GM18526 (cell line): ENCODE data around the gene PPT2.

Experiments
- POLR2A ChIP-seq: IDR thresholded peaks from 3 replicates; pipeline ENCODE4 v1.6.1; 2011; ENCODE audit not compliant: insufficient read length; ENCODE audit errors: extremely low read depth

The PPT2 gene

DNA sequence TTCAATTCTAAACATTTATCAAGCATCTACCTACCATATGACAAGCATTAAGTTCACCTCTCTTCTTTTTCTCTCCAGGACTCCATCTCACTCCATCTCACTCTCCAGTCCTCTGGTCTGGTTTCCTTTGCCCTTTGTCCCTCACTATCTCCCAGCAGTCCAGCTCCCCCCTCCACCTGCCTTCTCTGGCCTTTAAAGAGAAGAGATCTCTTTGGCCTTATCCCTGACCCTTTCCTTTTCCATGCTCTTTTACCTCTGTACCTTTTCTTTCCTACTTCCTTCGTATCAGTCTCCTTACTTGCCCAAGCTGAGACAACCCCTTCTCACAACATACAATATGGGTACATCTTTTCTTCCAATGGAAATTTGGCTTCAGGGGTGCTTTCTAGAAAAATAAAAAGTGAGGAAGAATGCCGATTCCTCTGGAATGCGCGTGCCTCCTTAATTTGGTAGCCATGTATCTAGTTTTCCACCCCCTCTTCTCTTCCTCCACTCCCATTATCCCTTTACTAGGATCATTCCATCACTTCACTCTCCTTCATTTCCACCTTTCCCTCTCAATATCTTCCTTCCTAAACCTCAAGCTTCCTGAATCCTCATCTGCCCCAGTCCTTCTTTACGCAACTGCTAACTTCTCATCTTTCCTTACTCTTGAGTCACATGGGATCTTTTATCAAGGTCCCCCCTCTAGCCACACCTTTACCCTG, 22.7 kb downstream of the PPT2 start:
- TF ChIP-seq POLR2A = no peak

DNA sequence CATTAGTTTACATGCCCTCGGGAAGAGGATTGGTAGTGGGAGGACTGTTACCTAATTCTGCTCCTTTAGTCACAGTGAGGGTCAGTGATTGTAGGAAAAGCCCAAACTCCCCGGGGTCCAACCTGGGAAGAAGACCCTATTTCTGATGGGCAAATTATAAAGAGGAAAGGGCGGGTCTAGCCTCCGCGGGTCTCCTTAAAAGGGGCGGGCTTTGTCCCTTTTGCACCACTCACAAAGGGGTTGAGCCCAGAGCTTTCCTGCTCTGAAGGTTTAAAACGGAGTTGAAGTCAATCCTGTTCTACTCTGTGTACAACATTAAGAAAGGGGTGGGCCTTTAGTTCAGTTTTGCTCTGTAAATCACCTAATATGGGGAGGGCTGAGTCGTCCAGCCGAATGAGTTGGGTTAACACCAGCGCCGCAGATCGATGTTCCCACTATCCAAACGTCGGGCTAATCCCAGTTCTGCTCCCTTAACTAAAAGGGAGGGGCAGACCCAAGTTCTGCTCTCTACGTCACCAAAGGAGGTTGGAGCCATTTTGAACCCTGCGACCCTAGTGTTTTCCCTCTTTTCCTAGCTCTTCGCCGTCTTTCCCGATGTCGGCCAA, 23.3 kb downstream of the PPT2 start:
- TF ChIP-seq POLR2A = no peak

DNA sequence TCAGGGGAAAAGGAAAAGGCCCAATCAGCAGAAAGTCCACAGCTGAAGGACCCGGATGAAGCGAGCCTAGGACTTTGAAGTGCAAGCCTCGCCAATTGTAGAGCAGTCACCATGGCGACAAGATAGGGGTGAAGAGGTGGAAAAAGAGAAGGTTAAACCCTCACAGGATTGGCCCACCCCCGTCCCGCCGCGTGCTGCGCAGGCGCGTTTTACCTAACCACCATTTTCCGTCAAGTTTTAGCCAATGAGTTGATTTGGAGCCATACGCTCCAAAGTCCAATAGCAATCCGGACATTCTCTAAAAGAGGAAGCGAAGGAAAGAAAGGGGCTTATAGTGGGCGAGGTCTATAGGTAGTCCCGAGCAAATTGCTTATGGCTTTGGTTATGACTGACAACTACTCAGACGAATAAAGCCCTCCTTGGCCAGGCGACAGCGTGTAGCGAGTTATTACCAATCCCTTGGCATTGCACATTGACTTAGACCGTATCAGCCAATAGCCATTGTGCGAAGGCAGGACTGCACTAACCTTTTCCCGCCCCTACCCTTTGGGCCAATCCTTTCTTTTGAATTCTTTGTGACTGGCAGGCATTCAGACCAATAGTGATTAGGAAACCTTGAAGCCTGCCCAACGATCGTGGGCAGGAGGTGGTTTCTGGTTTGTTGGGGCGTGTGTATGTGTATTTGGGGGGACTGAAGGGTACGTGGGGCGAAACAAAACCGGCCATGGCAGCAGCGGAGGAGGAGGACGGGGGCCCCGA, 24.0 kb downstream of the PPT2 start, which contains the start of gene RNF5:
RNF5 (plus strand) TSS at position 618 of the 759 bp plus-strand sequence; CDS start at position 725, 107 bp downstream.
- TF ChIP-seq POLR2A = peak; percentile 17

DNA sequence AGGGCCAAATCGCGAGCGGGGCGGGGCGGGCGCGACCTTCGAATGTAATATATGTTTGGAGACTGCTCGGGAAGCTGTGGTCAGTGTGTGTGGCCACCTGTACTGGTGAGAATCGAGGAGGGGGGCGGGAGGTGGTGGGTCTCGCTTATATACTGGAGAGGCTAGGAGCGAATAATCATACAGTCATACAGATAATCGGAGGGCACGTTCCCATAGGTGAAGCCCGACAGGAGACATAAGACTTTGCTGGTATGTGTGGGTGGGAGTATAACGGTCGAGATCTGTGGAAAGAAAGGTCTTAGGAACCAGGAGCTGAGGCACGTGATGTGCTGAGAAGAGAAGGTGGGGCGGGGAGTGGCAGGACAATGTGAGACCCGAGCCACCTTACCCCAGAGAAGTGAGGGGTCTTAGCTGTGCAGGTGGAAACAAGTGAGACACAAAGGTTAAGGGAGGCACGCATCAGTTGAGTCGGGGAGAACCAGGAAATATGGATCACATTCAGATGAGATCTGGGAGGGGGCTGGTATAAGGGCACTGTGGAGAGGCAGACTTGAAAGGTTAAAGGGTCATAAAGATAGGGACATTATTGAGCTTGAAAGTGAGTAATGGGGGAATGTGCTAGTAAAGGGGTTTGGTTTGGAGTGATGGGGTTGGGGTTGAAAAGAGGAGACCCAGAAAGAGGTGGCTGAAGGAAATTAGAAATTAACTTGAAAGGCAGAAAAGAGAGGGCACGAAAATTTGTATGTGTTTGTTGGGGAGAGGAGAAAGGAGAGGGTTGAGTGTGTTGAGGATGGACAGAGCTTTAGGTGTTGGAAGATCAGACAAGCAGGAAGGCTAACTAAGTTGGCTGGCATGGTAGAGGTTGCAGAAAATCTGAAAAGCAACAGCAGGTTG, 24.9 kb downstream of the PPT2 start:
- no peak for TF ChIP-seq POLR2A

DNA sequence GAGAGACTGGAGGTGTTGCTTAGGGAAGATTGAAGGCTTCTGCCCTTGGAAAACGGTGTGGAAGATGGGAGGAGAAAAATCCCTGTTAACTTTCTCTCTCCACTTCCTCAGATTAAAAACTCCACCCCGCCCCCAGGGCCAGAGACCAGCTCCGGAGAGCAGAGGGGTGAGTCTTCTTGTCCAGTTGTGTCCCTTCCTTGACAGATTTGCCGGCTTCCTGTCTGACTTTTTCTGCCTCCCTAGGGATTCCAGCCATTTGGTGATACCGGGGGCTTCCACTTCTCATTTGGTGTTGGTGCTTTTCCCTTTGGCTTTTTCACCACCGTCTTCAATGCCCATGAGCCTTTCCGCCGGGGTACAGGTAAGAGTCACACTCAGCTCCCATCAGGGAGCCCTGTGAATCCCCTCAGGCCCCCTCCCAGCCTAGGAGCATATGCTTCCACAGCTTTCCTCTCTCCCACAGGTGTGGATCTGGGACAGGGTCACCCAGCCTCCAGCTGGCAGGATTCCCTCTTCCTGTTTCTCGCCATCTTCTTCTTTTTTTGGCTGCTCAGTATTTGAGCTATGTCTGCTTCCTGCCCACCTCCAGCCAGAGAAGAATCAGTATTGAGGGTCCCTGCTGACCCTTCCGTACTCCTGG, 25.9 kb downstream of the PPT2 start:
- TF ChIP-seq POLR2A = no peak

DNA sequence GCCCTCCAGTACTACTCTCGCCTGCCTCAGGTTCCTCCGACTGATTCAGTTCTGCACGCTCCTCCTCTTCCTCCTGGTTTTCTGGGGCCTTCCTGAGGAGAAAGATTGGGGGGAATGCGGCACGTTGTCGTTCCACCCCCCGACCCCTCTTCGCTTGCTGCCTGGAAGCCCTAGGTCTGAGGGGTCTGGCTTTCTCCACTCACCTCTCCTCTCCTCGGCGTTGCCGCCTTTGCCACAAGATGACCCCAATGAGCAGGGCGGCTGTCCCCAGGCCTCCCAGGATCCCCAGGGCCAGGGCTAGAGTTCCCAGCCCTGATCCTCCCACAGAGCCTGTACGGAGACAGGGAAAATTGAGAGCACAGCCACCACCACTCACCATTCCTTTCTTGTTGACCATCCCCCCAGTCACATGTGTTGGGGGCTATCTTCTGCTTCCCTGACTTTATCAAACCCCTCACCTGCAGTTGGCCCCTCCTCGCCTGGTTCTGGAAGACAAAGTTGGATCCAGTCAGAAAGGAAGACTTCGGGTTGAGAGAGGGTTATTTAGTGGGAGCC, 27.3 kb downstream of the PPT2 start:
- TF ChIP-seq POLR2A = no peak

DNA sequence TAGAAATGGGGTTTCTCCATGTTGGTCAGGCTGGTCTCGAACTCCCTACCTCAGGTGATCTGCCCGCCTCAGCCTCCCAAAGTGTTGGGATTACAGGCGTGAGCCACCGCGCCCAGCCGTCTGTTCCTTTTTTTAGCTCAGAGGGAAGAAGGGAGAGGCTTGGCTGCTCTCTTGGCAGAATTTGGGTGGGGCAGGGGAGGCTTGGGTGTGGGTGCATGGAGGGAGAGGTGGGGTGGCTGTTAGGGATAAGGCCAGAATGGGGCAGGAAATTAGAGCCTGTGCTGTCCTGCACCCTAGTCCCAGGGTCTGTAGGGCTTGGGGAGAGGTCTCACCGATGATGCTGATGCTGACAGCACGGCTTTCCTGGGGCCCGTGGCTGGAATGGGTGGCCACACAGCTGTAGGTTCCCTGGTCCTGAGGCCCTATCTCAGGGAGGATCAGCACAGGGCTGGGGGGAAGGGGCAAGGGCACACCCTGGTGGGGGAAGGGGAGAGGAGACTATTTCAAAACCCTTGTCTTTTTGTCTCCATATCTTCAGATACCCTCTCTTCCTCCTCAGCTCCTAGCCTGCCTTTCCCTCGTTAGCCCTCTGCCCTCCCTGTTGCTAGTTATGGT, 28.1 kb downstream of the PPT2 start:
- no peak for TF ChIP-seq POLR2A

DNA sequence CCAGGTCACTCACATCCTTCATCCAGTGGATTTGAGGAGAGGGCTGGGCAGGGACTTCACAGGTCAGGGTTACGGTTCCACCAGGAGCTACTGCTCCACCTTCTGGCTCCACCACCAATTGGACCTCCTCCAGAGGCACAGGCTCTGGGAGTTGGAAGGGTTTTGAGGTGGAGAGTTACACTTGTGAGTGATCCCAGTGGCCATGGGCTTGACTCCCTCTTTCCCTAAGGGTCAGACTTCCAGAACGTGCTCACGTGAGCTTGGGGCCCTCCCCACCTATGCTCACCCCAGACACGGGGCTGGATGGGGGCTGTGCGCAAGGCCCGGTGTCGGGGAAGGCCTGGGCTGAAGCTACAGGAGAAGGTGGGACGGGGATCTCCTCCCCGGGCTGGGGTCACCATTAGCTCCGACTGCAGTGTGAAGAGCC, 28.6 kb downstream of the PPT2 start:
- TF ChIP-seq POLR2A = no peak

DNA sequence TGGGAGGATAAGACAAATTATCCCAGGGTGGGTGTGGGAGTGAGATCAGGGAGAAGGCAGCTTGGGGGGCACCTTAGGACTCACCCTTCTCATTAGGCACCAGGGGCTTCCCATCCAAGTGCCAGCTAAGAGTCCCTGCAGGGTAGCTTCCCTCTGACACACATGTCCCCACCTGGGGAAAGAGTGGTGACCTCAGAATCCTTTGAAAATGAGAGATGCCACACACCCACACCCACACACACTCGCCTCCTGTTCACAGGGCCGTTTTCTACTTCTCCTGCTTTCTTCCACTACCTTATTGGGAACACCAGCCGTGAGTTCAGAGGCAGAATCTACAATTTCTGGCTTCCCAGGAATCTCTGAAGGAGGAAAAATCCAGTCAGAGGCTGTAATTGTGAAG, 29.1 kb downstream of the PPT2 start:
- TF ChIP-seq POLR2A = no peak

DNA sequence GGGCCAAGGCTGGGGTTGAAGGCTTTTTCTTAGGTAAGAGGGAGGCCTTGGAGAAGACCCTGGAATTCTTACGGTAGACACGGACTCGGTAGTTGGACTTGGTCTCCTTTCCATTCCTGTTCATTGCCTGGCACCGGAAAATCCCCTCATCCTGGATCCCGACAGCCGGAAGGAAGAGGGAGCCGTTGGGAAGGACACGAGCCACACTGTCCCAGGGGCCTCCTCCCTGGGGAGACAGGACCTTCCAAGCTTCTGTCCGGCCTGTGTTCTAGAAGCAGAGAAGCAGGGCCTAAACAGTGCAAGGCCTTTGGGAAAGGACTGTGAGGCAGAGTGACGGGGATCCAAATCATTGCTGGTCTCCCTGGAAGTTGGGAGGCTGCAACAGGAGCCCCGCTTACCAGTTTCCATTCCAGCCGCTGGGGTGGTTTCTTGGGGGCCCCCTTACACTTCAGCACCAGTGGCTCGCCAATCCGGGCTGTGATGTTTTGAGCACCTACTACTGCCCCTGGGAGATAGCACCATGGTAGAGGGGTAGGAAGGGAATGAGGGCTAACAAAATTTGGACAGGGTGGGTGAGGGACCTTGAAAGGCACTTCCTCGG, 29.6 kb downstream of the PPT2 start:
- TF ChIP-seq POLR2A = peak; percentile 31

DNA sequence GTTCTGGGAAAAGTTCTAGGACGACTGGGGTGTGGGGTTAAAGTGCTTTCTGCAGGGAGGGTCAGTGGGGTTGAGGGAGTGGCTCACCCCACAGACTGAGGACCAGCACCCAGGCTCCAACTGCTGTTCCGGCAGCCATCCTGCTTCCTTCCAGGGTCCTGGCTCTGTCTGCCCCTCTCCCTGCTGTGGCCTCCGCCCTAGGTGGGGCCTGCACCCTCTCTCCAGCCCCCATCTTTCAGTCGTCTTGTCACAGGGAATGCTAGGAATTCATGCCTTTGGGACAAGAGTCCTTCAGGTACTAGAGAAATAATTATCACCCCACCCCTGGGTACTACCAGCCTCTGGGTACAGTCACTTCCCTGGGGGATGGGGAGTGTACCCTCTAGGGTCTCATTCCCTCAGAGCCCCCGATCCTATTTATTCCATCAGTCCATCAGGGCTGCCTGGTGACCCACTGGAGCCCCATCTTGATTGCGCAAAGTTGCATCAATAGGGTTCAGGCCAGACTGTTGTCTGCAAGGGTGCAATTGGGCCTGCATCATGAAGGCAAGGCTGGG, 30.2 kb downstream of the PPT2 start, which contains the start of gene AGER:
AGER (minus strand) TSS at position 170 of the 557 bp plus-strand sequence; CDS start at position 139, 31 bp downstream.
- TF ChIP-seq POLR2A = peak; percentile 2

DNA sequence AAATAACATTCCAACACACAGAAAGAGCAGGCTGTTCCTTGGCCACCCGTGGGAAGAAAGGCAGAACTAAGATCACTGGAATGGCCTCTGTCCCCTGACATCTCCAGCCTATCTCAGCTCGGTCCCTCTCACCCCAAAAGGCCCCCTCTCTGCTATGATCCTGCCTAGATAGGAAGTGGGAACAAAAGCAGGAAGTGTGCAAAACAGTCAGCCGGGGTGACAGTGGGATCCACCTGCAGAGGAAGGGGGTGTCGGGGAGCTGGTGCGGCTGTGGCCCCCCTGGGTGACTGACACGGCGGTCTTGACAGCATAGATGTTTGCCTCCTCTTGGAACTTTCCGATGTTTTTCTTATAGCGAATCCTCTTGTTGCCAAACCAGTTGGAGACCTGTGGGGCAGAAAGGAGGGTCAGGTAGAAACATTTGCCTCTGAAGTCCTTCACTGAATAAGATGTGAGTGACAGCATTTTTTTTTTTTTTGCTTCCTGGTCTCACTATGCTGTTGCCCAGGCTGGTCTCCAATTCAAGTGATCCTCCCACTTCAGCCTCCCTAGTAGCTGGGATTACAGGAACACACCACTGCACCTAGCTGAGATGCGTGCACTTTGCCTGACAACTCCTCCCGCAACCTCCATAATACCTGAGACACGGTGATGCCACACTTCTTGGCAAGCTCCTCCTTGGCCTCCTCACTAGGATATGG, 33.2 kb downstream of the PPT2 start:
- TF ChIP-seq POLR2A = no peak

DNA sequence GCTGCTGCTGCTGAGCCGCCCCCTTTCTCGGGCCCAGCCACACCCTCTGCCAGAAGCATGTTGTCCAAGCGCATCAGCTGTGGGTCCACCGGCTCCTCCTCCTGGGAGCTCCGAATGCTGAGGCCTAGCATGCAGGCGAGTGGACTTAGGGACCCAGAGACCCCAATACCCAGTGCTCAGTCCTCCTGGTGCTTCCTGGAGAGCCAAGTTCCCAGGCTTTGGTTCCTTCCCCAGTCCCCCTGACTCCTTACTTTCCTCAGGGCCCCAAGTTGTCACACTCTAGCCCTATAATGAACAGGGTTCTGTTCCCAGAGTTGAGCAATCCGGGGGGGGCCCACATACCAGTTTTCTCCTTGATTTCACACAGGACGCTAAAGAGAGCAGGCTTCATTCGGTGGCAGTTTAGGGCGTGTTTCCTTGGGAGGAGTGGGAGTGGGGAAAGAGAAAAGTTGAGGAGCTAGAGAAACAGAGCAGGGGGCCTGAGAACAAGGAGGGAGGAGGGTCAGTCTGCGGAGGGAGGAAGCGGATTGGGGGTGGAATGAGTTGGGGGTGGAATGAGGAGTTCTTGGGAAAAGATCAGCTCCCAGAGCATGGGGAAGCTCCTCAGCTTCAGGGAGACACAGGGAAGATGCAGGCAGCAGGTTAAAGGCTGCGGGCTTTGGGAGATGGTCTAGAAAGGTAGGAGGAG, 34.6 kb downstream of the PPT2 start:
- TF ChIP-seq POLR2A = no peak
